Progenitor cell of endocrine pancreas (in vitro differentiated cells): ENCODE data around the gene DNPH1. TPM values are rescaled to one million over a fixed set of nuclear protein-coding genes. Genes with fewer than 3 reads are reported as not detected.

Source experiments
- DNase-seq: peaks from one replicate; pipeline ENCODE4 v3.0.0; 2021; ENCODE audit warnings: low spot score; ENCODE audit not compliant: unreplicated experiment
- H3K27ac Mint-ChIP-seq: 2 replicates; pipeline ENCODE4 v1.8.0; 2021; ENCODE audit warnings: mild to moderate bottlenecking, moderate library complexity, mixed read lengths
- H3K27me3 Mint-ChIP-seq: 2 replicates; pipeline ENCODE4 v1.8.0; 2021; ENCODE audit warnings: mixed read lengths
- H3K36me3 Mint-ChIP-seq: 2 replicates; pipeline ENCODE4 v1.8.0; 2022; ENCODE audit warnings: mixed read lengths; ENCODE audit not compliant: insufficient read depth
- H3K4me1 Mint-ChIP-seq: 2 replicates; pipeline ENCODE4 v1.8.0; 2021; ENCODE audit warnings: low read depth, mixed read lengths
- H3K4me3 Mint-ChIP-seq: 2 replicates; pipeline ENCODE4 v1.8.0; 2021; ENCODE audit warnings: low read depth, mild to moderate bottlenecking, moderate library complexity, mixed read lengths
- H3K9me3 Mint-ChIP-seq: 2 replicates; pipeline ENCODE4 v1.8.0; 2021; ENCODE audit warnings: low read depth, mixed read lengths
- CTCF ChIP-seq: fragments of 200-600 bp; sonication (generic); IDR thresholded peaks from one replicate; pipeline ENCODE4 v1.5.0; 2021; ENCODE audit warnings: antibody characterized with exemption, mild to moderate bottlenecking; ENCODE audit not compliant: unreplicated experiment
- total RNA-seq: library from RNA; stranded (reverse); gene quantifications from 2 replicates; pipeline ENCODE4 v1.2.1, GENCODE V29; 2021

Gene DNPH1
- total RNA-seq, 1 donor from 2014 or later = 33.9 TPM

- H3K27me3 Mint-ChIP-seq = peaks cover 78% of the 10 kb centered on the region
- H3K4me3 Mint-ChIP-seq = no peak overlapping the region
Observed at GRCh38 chr6:43267619-43268354, 38.5 kb upstream of the DNPH1 start.

DNA sequence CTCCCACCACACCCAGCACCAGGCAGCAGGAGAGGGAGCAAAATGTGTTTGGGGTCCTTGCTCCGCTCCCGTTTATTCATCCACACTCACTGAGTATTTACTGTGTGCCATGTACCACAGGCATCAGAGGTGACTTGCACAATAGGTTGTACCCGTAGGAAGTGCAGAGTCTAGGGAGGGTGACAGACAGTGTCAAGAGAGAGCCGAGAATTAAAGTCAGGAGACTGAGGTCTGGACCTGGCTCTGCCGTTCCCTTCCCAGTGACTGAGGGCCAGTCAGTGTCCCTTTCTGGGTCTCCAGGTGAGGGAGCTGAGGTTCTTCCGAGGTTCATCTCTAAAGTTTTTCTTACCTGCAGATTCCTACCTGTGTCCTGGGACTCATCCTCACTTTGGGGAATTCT, 36.3 kb upstream of the DNPH1 start:
- Mint-ChIP-seq H3K4me1 (peaks cover 18% of the 10 kb centered on the region), H3K4me3 (no peak overlapping the region), H3K27me3 (peaks cover 66% of the 10 kb centered on the region), H3K9me3 (no peaks in the 10 kb centered on the region), H3K36me3 (no peaks in the 10 kb centered on the region), H3K27ac (no peak overlapping the region)
- DNase-seq = no peak
- no peak for TF ChIP-seq CTCF

More at GRCh38 chr6:43267619-43268354, 38.5 kb upstream of the DNPH1 start:
- Mint-ChIP-seq H3K9me3 (no peaks in the 10 kb centered on the region), H3K36me3 (no peaks in the 10 kb centered on the region), H3K4me1 (peaks cover 17% of the 10 kb centered on the region), H3K27ac (peak overlapping the region; percentile 70)
- no peak for DNase-seq
- no peak for TF ChIP-seq CTCF

GRCh38 chr6:43264599-43265145, 35.4 kb upstream of the DNPH1 start:
- no peak overlapping the region for H3K27ac Mint-ChIP-seq
- no peak for TF ChIP-seq CTCF
- DNase-seq = no peak
- no peak overlapping the region for H3K4me3 Mint-ChIP-seq
- no peaks in the 10 kb centered on the region for H3K36me3 Mint-ChIP-seq
- H3K9me3 Mint-ChIP-seq = no peaks in the 10 kb centered on the region
- H3K4me1 Mint-ChIP-seq = peaks cover 15% of the 10 kb centered on the region
- peaks cover 61% of the 10 kb centered on the region for H3K27me3 Mint-ChIP-seq

GRCh38 chr6:43263314-43264178, 34.3 kb upstream of the DNPH1 start:
- Mint-ChIP-seq H3K36me3 (no peaks in the 10 kb centered on the region), H3K4me3 (no peak overlapping the region), H3K27ac (no peak overlapping the region), H3K4me1 (peaks cover 15% of the 10 kb centered on the region), H3K9me3 (no peaks in the 10 kb centered on the region), H3K27me3 (peaks cover 53% of the 10 kb centered on the region)
- DNase-seq = peak; percentile 63
- peak; percentile 79 for TF ChIP-seq CTCF

DNA sequence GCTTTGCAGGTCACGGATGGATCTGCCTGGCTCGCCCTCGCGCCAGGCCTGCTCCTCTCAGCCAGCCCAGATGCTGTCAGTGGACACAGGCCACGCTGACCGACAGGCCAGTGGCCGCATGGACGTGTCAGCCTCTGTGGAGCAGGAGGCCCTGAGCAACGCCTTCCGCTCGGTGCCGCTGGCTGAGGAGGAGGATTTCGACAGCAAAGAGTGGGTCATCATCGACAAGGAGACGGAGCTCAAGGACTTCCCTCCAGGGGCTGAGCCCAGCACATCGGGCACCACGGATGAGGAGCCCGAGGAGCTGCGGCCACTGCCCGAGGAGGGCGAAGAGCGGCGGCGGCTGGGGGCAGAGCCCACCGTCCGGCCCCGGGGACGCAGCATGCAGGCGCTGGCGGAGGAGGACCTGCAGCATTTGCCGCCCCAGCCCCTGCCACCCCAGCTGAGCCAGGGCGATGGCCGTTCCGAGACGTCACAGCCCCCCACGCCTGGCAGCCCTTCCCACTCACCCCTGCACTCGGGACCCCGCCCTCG, 33.6 kb upstream of the DNPH1 start:
- no peak for TF ChIP-seq CTCF
- H3K27ac Mint-ChIP-seq = no peak overlapping the region
- H3K9me3 Mint-ChIP-seq = no peaks in the 10 kb centered on the region
- peaks cover 46% of the 10 kb centered on the region for H3K27me3 Mint-ChIP-seq
- peaks cover 12% of the 10 kb centered on the region for H3K4me1 Mint-ChIP-seq
- DNase-seq = no peak
- H3K36me3 Mint-ChIP-seq = no peaks in the 10 kb centered on the region
- no peak overlapping the region for H3K4me3 Mint-ChIP-seq
